ENCODE data around the gene EXOC6B. TPM values are rescaled to one million over a fixed set of nuclear protein-coding genes. Genes with fewer than 3 reads are reported as not detected.

Gene EXOC6B
- total RNA-seq, 1 experiment from 2014 or later: 34.3 TPM

- H3K27me3 ChIP-seq (ENCODE audit: insufficient read depth, low read depth): no peaks in the 10 kb centered on the region
- BruUV-seq (replicated peaks): no TSS peak
- CTCF ChIA-PET: no interaction called here
- H4K20me1 ChIP-seq (ENCODE audit: insufficient read depth): no peaks in the 10 kb centered on the region
- no peak overlapping the region for H3K27ac ChIP-seq
- POLR2A ChIA-PET (ENCODE audit: unreplicated experiment): interaction anchor here (0.6 kb wide), 1 partner anchor 862 kb away, joined by 8 read pairs; no protein-coding TSS in a partner anchor
- no peaks in the 10 kb centered on the region for H3K79me2 ChIP-seq (ENCODE audit: low read depth)
- H3K4me3 ChIP-seq: no peak overlapping the region
- no peaks in the 10 kb centered on the region for H3K9me2 ChIP-seq (ENCODE audit: insufficient read depth)
- H3K9me3 ChIP-seq (ENCODE audit: insufficient read depth, low read depth): peaks cover 4% of the 10 kb centered on the region; the same call in 1 of the 2 replicates
- intact Hi-C loops (cut with micrococcal nuclease; ENCODE audit: unreplicated experiment): no loop called here
- no peak overlapping the region for H3K4me2 ChIP-seq
- no peaks in the 10 kb centered on the region for H3K36me3 ChIP-seq (ENCODE audit: low read depth)
- no peaks in the 10 kb centered on the region for H3F3A ChIP-seq (ENCODE audit: insufficient read depth, low read depth)
- TF ChIP-seq EZH2 (IDR thresholded peaks at IDR 0.05; ENCODE audit: low read depth): no peak
- TF ChIP-seq CTCF (conservative IDR thresholded peaks at IDR 0.05): no peak
- no peak overlapping the region for H2AFZ ChIP-seq
- DNase-seq: no peak
- H3K4me1 ChIP-seq (replicated peaks; ENCODE audit: insufficient read depth): no peaks in the 10 kb centered on the region
Measured at GRCh38 chr2:72183466-72183865, 642.4 kb downstream of the EXOC6B start.

- BruUV-seq (replicated peaks): no TSS peak
- Histone ChIP-seq H3K4me1 (replicated peaks; ENCODE audit: insufficient read depth) (no peaks in the 10 kb centered on the region), H3K9me3 (ENCODE audit: insufficient read depth, low read depth) (peaks cover 4% of the 10 kb centered on the region; the same call in 1 of the 2 replicates), H3K36me3 (ENCODE audit: low read depth) (no peaks in the 10 kb centered on the region), H3K27me3 (ENCODE audit: insufficient read depth, low read depth) (no peaks in the 10 kb centered on the region), H3K79me2 (ENCODE audit: low read depth) (no peaks in the 10 kb centered on the region), H3F3A (ENCODE audit: insufficient read depth, low read depth) (no peaks in the 10 kb centered on the region), H3K4me2 (no peak overlapping the region), H3K4me3 (no peak overlapping the region), H3K27ac (no peak overlapping the region), H2AFZ (no peak overlapping the region), H4K20me1 (ENCODE audit: insufficient read depth) (no peaks in the 10 kb centered on the region), H3K9me2 (ENCODE audit: insufficient read depth) (no peaks in the 10 kb centered on the region)
- ChIA-PET POLR2A (ENCODE audit: unreplicated experiment) (interaction anchor here (0.6 kb wide), 1 partner anchor 862 kb away, joined by 8 read pairs; no protein-coding TSS in a partner anchor), CTCF (no interaction called here)
- TF ChIP-seq EZH2 (IDR thresholded peaks at IDR 0.05; ENCODE audit: low read depth) (no peak), CTCF (conservative IDR thresholded peaks at IDR 0.05) (no peak)
- DNase-seq: no peak
- intact Hi-C loops (cut with micrococcal nuclease; ENCODE audit: unreplicated experiment): no loop called here
Measured at GRCh38 chr2:72183016-72183415, 642.8 kb downstream of the EXOC6B start.

GRCh38 chr2:72182547-72182946 lies 643.3 kb downstream of the EXOC6B start:
- BruUV-seq (replicated peaks): no TSS peak
- no peaks in the 10 kb centered on the region for H3K36me3 ChIP-seq (ENCODE audit: low read depth)
- H3K27me3 ChIP-seq (ENCODE audit: insufficient read depth, low read depth): no peaks in the 10 kb centered on the region
- H4K20me1 ChIP-seq (ENCODE audit: insufficient read depth): no peaks in the 10 kb centered on the region
- H3K9me3 ChIP-seq (ENCODE audit: insufficient read depth, low read depth): 0 out of 2 replicates have a peak, but pooled peaks cover under 1% of the 10 kb centered on the region
- no peak overlapping the region for H2AFZ ChIP-seq
- no peaks in the 10 kb centered on the region for H3K9me2 ChIP-seq (ENCODE audit: insufficient read depth)
- TF ChIP-seq EZH2 (IDR thresholded peaks at IDR 0.05; ENCODE audit: low read depth) (no peak), CTCF (conservative IDR thresholded peaks at IDR 0.05) (no peak)
- CTCF ChIA-PET: no interaction called here
- intact Hi-C loops (cut with micrococcal nuclease; ENCODE audit: unreplicated experiment): no loop called here
- DNase-seq: no peak
- H3K4me2 ChIP-seq: no peak overlapping the region
- H3K79me2 ChIP-seq (ENCODE audit: low read depth): no peaks in the 10 kb centered on the region
- H3K4me3 ChIP-seq: no peak overlapping the region
- POLR2A ChIA-PET (ENCODE audit: unreplicated experiment): no interaction called here
- H3F3A ChIP-seq (ENCODE audit: insufficient read depth, low read depth): no peaks in the 10 kb centered on the region
- H3K27ac ChIP-seq: no peak overlapping the region
- no peaks in the 10 kb centered on the region for H3K4me1 ChIP-seq (replicated peaks; ENCODE audit: insufficient read depth)
